ENCODE data around the gene THSD4.

THSD4 gene

DNA sequence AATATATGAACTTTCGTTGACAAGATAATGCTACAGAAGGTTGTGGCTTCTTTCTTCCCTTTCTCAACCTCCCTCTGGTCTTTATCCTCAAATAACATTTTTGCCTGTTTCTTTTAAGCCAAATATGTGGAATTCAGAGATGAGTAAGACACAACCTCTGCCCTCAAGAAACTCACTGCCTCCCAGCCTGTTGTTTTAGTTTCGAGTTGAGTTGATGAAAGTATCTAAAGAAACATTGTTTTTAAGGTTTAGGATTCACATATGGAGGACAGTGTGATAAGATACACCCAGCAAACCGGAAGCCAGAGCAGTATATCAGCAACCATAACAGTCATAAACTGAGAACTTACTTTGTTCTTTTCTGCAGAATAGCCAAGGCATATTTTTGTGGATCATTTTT lies 218.6 kb downstream of the THSD4 start:
- no peak for DNase-seq

DNA sequence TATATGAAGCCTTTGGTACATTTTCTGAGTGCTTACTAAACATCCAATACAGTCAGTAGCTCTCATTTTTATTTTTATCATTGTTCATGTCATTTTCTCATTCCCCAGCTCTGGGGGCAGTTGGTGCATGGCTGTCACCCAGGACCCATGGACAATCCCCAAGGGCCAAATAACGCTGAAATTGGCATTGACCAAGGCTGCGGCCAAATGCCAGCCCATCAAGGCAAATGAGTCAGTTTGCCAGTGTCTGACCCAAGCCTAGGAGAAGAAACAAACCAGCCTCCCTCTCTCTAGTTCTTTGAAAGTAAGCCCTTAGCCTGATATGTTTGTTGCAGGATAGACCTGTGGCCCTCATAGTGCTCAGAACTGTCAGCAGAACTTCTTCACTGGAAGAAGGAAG lies 219.2 kb downstream of the THSD4 start:
- DNase-seq = no peak

DNA sequence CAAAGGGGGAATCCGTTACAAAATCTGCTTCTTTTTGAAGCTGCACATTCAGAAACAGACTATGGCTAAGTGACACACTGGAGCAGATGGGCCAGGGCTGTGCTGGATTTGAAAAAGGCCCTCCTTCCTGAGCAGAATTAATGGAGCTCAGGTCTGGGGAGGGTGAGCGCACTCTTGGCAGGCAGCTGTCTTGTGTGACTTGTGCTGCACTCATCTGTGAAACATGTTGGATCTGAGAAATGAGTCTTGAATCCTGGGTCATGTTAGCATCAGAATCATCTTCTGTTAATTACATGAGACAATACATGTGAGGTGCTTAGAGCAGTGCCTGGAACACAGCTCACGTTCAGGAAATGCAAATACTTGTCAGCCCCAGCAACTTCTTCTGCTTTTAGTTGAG lies 219.6 kb downstream of the THSD4 start:
- no peak for DNase-seq

DNA sequence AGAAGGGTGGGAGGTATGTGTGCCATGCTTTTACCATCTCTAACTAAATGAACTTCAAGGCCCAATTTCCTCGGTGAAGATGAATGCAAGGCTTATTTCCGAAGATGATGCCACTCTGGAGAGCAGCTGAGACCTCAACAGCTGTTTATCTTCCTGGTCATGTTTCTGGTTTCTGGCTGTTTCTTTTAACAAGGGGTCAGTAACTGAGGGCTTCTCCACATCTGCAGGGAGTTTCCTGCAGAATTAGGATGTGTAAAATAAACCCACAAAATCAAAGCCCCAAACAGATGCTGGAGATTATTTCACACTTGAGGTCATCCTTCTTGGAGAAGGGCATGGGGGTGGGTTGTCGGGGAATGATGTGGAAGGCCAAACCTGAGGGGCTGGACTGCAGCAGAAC lies 220.3 kb downstream of the THSD4 start:
- no peak for DNase-seq

DNA sequence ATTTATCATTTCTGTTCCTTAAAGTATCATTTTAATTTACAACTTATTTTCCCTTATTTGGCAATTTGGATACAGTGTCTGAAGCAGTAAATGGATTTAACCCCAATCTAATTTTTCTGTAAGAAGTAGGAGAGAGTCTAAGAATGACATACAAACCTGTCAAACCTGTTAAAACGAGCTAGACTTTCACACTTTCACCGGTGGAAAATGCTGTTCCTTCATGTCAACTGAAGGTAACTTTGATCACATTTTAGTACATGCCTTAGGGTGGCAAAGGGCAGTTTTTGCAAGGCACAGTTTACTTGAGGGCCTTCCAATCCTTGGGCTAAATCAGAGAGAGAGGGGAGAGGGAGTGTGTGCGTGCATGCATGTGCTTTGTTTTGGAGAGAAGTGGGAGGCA lies 221.4 kb downstream of the THSD4 start:
- DNase-seq = no peak

DNA sequence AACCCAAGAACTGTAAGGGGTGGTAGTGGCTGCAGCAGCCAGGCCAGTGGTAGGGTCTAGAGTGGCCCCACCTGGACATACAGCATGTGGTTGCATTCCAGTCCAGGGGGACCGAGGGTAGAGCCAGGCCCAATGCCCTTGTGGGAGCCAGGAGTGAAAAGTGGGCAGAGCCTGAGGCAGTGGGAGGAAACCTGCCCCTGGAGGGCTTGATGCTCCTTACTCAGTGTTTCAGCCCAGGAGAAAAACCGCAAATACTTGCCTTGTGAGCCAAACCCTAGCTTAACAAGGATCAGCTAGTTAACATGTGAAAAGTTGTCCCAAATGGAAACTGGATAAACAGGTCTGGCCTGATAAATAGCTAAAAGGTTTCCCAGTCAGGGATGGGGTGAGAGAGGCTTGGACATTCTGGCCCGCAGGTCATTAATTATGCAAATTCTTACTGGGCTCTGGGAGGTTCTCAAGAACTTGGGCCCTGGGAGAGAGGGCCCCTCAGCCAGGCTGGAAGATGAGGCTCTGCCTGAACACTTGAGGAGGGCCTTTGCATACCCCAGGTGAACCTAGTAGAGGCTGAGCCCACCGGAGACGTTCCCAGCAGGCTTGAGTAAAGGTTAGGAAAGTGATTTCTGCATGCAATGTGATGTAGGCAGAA lies 222.1 kb downstream of the THSD4 start:
- no peak for DNase-seq

DNA sequence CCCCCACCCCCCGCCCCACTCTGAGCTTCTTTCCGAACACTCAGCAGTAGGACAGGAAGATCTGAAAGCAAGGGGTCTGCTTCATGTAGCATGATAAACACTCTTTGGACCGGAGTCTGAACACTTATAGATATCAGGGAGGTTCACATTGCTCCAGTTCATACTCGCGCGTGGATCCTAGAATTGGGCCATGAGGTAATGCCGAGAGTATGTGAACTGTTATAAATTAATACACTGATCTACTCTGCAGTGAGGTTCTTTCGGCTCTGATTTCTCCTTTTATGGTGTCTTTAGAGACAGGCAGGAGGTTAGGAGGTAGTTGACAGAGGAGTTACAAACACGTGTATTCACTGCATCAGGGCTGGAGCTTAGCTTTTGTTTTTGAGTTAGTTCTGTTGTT lies 223.0 kb downstream of the THSD4 start:
- DNase-seq = no peak

DNA sequence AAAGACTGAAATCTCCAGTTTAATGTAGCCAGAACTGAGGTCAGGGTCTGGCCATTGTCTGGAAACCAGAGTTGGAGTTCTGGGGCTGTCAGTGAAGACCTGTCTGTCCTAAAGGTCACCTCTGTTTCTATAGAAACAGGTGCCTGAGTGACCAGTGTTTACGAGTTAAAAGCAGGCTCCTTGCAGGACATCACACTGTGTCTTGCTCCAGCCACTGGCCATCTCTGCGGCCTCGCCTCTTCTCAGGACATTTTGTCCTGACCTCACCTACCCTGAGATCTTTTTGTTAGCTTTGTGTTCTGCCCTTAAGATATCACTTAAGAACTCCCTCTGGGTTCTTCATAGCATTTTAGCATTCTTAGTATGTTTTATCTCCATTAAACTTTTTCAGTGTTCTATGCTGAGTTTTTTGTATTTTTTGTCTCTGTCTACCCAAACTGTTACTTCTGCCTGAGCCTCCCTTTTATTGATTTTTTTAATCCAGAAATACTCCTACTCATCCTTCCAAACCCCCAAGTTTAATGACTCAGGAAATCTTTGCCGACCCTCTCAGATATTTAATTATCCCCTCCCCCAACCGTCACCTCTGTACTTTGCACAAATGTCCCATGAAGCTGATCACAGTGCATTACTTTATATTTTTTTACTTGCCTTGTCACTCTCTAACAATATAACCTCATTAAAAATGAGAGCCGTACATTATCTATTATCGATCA lies 223.7 kb downstream of the THSD4 start:
- DNase-seq = no peak

DNA sequence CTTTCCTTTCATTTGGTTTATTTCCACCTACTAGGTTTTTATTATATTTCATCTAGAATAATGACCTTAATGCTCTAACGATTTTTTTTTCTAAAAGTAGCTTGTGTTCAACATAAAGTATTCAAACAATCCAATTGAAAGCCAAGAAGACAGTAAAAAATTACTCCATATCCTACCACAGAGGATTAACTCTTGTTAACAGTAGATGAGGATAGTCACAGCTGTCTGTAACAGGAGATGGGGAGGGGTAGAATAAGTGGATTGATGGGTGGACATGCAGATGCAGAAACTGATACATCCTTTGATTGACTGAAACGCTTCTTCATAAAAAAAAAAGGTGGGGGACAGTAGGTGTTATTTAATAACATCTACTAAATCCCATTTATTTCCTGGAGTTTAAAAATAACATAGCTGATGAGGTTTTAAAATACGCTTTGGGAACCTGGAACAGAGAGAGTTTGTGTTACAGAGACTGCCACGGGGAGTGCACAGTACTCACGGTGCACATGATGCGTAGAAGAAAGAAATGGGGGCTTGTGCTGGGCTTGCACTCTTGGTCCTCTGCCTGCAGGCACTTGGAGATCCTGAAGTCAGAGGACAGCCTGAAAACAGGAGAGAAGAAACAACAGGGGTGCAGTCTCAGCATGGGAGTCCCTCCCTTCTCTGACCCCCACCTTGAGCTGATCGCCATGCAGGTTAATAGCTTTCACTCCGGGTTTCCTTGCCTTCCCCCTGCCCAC lies 226.7 kb downstream of the THSD4 start:
- no peak for DNase-seq

DNA sequence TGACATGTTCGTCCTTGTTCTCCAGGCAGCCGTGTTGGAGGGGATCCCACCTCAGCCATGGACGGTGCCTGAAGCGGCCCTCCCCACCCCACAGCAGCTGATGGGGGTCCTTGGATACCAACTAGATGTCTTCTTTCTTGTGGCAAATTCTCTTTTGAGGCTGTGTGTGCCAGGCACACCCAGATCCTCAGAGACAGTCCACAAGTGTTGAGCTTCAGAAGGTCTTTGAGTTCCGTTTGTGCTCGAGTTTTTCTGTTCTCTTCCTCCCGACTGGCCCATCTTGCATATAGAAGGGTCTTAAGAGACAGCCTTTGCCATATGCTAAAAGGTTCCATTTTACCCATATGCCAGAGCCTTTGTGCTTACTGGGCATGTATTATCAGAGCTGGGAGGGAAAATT lies 227.4 kb downstream of the THSD4 start:
- no peak for DNase-seq

DNA sequence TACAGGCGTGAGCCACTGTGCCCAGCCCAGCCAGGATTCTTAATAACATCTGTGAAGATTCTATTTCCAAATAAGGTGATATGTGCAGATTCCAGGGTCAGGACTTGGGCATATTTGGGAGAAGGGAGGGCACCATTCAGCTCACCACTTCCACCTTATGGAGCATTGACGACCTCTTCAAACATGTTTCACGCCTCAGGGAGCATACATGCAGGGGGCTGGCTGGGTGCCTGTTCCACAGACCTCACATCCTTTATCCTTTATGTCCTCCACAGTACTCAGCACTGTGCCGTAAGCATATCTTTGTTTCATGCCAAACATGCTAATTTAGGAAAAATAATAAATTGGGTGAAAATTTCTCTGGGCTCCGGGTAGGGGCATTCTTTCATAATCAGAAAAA lies 229.0 kb downstream of the THSD4 start:
- DNase-seq = no peak

DNA sequence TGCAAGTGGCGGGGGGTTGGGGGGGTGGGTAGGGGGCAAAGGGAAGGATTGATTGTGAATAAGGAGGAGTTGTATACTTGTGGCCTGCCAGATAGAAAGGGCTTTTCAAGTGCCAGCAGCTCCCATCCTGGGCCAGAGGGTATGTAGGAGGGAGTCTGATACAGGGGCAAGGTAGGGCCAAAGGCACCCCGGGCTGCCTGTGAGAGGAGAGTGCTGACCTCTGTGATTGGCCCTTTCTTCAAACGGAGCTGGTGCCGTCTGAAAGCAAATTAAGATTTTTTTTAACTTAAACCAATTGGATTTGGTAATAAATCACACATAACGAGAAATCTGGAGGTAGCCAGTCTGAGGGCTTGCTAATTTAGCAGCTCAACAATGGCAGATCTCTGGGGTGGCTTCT lies 229.9 kb downstream of the THSD4 start:
- no peak for DNase-seq

DNA sequence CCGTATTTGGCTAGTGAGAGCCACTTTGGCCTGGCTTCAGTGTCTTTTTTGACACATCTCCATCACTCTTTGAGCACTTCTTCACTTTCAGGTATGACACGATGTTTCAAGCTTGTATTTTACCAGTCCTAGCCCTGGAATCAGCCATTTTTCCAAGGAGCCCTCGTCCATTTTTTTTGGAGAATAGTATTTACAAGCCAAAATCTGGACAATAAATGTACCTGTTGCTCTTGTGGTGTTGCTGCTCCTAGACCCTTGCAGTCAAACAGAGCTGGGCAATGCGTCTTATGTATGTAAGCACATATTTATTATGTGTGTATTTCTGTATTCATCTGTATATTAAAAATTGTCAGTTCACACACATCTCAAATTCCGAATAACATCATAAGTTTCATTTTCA lies 231.2 kb downstream of the THSD4 start:
- DNase-seq = no peak

DNA sequence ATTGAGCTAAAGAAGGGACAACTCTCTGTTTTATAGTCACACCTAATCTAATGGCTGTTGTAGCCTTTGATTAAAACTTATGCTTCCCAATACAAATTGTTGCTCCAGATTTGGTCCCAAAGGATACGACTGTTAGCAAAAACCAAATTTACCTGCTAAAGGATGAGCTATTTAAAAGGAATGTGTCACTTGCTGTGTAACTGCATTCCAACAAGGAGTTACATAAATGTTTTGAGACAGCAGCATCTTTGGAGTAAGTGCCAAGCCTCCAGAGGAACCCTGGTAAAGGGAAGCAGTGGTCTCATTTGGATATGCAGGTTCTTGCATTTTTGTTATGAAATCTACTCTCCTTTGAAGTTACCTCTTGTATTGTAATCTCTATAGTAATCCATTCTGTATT lies 233.3 kb downstream of the THSD4 start:
- no peak for DNase-seq

DNA sequence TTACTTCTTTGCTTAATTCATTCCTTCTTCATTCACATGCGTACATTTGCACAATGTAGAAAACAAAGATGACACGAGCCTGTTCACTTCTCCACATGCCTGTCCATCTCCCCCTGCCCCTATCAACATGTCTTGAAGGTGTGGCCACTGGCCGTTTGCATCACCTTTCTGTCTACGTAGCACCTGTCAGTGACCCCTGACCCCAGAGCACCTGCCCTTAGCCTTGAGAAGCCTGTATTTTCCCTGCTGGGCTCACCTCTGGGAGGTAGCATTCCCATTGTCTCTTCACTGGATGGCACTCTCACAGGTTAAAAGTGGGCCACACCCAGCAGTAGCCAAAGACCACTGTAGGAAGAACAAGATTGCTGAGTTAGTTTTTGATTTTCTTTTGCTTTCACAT lies 234.1 kb downstream of the THSD4 start:
- no peak for DNase-seq

DNA sequence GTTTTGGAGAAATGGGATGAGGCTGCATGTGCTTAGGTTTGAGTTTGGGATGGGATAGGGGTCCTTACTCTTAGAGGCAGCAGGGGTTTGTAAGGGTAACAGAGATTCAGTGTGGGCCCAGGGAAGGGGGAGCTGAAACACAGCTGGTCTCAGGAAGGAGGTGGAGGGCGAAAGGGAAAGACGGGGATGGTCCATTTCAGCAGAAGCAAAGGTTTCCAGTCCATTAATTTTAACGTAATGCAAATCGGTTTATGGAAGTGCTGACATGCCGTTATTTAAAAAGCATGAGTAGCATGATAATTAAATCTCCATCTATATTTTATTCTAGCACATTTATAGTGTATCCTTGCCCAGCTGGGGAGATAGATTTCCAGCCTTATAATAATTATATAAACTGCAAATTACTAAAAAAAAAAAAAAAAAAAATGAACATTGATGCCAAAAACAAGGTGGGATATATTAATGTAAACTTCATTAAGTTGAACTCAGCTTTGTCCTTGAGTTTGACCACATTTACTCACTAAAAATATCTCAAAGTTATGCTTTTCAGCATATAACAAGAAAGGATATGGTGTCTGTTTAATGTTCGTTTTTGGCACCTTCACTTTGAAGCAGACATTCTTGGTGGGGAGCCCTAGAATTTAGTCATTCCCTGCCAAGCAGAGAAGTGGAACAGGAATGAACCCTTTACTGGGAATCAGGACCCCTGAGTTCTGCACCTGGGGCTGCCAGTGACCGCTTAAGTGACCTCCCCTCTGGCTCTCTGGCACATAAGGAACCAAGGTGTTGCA lies 234.7 kb downstream of the THSD4 start:
- DNase-seq = no peak

DNA sequence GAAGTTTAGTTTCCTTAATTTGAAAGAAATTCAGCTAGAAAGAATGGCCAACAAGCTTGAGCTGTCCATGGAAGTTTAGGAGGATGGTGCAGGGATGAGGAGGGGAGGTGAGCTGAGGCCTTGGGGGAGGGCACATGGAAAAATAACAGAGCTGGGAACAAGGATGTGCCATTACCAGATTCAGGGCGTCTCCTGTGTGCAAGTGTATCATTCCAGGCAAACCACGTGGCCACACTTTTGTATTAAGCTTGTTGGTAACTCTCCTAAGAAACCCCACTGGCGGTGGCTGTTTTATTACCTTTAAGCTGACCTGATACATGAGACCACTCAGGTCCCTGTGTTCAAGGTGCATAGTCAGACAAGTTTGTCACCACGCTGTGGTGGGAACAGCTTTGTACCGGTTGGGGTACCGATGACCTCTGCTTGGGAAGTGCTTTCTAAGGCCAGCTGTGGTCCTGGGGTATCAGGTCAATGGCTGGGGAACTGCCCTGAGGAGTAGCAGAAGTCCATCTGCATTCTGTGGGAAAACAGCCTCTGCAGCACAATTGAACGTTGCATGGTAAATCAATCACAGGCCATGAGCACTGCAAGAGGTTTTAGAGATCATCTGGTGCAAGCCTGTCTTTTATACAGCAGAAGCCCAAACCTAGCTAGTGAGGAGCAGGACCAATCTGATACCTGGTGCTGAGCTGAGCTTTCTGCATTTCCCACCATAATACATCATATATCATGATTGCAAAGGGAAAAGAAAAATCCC lies 235.5 kb downstream of the THSD4 start:
- DNase-seq = no peak

DNA sequence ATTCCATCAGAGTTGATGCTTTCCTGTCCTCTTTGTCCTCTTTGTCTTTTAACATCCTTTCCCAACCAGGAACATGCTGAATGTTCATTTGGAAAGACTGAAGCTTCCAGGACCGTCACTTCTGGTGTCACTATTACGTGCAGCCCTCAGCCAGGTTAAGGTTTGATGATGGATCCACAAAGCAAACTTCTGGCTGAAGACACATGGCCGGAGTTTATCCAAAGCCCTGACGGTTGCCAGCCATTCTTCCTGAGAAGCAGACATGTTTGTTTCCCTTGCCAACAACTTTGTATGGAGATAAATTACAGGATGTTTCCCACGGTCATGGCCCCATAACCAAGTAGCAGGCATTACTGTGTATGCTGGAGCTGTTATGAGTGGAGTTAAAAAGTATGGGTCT lies 236.9 kb downstream of the THSD4 start:
- no peak for DNase-seq

DNA sequence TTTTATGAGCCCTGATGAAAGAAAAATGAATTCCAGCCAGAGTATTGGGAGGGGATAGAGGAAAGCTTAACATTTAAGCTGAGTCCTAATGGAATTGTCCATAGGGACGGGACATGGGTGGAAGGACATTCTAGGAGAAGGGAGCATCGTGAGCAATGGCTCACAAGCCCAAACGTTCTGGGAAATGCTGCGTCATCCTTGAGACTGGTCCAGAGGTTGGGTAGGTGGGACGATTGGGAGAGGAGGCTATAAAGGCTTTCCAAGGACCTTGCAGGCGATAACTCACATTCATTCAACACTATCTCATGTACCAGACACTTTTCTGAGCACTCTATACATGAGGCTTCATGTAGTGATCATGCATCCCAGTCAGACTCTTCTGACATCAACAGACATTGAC lies 237.5 kb downstream of the THSD4 start:
- no peak for DNase-seq

DNA sequence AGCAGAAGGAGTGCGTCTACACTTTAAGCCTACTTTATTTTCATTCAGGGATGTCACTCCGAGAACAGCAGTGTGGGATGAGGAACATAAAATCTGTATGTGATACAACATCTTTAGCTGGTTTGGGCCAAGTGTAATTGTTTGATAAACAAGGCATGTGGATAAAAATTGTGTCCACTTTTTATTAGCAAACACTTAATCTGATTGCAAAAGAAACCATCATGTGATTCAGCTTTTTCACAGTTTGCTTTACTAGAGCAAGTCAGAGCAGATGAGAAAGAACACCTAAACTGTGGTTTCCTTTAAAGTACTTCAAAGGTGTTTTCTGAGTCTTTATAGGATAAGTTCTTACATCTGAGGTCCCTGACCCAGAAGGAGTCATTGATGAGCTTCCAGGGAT lies 237.9 kb downstream of the THSD4 start:
- no peak for DNase-seq

DNA sequence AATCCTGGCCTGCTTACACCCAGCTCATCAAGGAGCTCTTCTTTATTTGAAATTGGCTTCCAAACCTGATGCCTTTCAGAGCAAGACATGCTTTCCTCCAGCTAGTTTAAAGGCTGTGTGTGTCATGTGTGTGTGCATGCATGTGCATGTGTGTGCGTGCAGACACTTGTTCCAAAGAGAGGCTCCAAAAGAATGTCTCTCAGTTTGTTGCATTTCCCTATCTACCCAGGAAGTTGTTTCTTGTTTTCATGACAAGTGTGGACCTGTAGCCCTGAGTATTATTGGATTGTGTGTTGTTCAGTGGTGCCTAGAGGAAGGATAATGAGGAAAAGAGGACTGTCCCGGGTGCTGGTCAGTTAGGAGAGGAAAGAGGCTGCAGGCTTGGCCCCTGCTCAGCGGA lies 240.0 kb downstream of the THSD4 start:
- no peak for DNase-seq

DNA sequence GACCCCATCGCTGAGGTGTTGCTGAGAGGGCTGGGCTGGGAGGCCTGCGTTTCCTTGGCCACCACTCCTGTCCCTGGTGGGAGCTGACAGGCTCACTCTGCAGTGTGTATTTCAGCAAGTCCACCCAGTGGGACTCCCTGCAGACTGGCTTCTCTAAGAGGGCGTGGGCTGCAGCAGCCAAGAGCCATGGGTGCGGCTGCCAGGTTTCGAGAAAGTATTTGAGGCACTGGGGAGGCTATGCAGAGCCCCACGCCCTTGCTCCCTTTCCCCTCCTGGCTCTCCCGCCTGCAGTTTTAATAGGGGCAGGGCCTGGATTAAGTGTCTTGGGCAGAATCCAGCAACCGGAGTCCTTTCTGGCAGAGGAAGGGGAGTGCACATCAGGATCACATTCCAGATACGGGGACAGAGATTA lies 242.1 kb downstream of the THSD4 start:
- DNase-seq = no peak

DNA sequence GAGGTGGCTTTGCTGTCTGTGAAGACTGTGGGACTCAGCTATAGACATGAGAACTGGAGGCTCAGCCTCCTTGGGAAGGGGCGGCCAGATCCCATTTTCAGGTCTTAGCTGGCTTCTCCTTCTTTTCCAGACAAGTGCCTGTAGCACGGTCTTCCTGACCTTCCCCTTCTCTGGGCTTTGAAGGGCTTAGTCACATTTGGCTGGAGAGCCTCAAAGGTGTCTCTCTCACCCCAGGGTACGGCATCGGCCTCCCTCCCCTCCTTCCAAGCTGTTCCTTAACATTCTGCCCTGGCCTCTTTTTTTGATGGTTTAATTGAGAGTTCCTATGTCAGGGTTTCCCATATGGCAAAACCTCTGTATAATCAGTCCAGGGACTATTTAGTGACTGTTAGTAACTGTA lies 242.7 kb downstream of the THSD4 start:
- DNase-seq = no peak
